ENCODE measurements around the gene FAM222B. TPM values are rescaled to one million over a fixed set of nuclear protein-coding genes. Genes with fewer than 3 reads are reported as not detected.

The FAM222B gene
- total RNA-seq, 1 donor from 2014 or later = 7.1 TPM

DNA sequence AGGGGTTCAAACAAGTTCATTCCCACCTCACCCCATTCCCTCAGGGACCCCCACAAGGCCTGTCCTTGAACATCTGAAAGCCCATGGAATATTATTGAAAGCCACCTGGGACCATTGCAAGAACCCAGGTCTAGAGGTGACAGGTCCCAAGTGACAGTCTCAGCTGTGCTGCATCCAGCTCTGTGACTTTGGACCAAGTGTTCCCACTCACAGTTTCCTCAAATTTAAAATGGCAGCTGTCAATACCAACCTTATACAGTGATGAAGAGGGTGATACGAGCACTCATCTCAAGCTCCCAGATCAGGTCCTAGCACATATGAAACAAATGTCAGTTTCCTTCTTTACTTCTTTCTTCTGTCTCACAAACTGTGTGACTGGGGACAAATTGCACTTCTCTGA, 21.4 kb upstream of the FAM222B start:
- no peak overlapping the region for H3K27ac Mint-ChIP-seq
- H3K4me3 ChIP-seq = no peak overlapping the region
- H3K36me3 ChIP-seq = no peaks in the 10 kb centered on the region
- H3K36me3 Mint-ChIP-seq = peaks cover 7% of the 10 kb centered on the region
- no peaks in the 10 kb centered on the region for H3K9me3 ChIP-seq (ENCODE audit: low read depth)
- H3F3A ChIP-seq (ENCODE audit: low read depth) = no peaks in the 10 kb centered on the region
- H3K4me2 ChIP-seq = no peak overlapping the region
- no peaks in the 10 kb centered on the region for H4K20me1 ChIP-seq (ENCODE audit: low read depth)
- no peak overlapping the region for H3K9ac ChIP-seq
- no peak for TF ChIP-seq EZH2 (IDR thresholded peaks at IDR 0.05)
- TF ChIP-seq, protein P1, sequence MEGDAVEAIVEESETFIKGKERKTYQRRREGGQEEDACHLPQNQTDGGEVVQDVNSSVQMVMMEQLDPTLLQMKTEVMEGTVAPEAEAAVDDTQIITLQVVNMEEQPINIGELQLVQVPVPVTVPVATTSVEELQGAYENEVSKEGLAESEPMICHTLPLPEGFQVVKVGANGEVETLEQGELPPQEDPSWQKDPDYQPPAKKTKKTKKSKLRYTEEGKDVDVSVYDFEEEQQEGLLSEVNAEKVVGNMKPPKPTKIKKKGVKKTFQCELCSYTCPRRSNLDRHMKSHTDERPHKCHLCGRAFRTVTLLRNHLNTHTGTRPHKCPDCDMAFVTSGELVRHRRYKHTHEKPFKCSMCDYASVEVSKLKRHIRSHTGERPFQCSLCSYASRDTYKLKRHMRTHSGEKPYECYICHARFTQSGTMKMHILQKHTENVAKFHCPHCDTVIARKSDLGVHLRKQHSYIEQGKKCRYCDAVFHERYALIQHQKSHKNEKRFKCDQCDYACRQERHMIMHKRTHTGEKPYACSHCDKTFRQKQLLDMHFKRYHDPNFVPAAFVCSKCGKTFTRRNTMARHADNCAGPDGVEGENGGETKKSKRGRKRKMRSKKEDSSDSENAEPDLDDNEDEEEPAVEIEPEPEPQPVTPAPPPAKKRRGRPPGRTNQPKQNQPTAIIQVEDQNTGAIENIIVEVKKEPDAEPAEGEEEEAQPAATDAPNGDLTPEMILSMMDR (IDR thresholded peaks at IDR 0.05) = no peak
- no peak for TF ChIP-seq EZH2phosphoT487 (IDR thresholded peaks at IDR 0.05)
- no peaks in the 10 kb centered on the region for H3K79me2 ChIP-seq (ENCODE audit: low read depth)
- no peaks in the 10 kb centered on the region for H3K9me3 Mint-ChIP-seq
- no peak overlapping the region for H2AFZ ChIP-seq (replicated peaks)
- no peaks in the 10 kb centered on the region for H3K27me3 ChIP-seq
- no peaks in the 10 kb centered on the region for H3K4me1 Mint-ChIP-seq
- no peaks in the 10 kb centered on the region for H3K4me1 ChIP-seq
- DNase-seq (ENCODE audit: low spot score) = no peak
- peaks cover 5% of the 10 kb centered on the region for H3K27me3 Mint-ChIP-seq (ENCODE audit: insufficient read depth, low read depth)
- no peak overlapping the region for H3K27ac ChIP-seq
- no peak overlapping the region for H3K4me3 Mint-ChIP-seq

DNA sequence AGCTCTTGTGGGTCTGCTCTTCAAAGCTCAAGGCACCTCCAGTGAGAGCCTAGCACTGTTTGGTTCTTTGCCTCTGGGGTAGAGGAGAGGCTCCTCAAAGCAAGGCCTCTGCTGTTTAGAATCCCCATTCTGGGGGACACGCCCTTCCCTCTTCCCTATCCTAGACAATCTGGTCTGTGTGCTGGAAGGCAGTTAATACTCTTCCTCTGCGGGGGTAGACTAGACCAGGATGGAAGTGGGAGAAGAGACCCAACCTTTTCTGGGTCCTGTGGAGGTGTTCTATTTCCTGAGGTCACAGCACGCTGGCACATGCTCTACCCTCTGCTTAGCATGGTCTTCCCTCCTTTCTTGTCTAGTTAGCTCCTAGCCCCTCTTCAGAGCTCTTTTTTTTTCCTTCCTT, 20.0 kb upstream of the FAM222B start:
- Histone ChIP-seq H3K9ac (no peak overlapping the region), H3K27ac (no peak overlapping the region), H3K79me2 (ENCODE audit: low read depth) (no peaks in the 10 kb centered on the region), H3F3A (ENCODE audit: low read depth) (no peaks in the 10 kb centered on the region), H3K36me3 (no peaks in the 10 kb centered on the region), H3K27me3 (no peaks in the 10 kb centered on the region), H4K20me1 (ENCODE audit: low read depth) (no peaks in the 10 kb centered on the region), H3K4me3 (no peak overlapping the region), H3K4me1 (no peaks in the 10 kb centered on the region), H3K9me3 (ENCODE audit: low read depth) (no peaks in the 10 kb centered on the region), H3K4me2 (no peak overlapping the region), H2AFZ (replicated peaks) (no peak overlapping the region)
- no peak for DNase-seq (ENCODE audit: low spot score)
- TF ChIP-seq EZH2phosphoT487 (IDR thresholded peaks at IDR 0.05) (no peak), EZH2 (IDR thresholded peaks at IDR 0.05) (no peak)
- TF ChIP-seq, protein P1 (IDR thresholded peaks at IDR 0.05) = no peak
- H3K9me3 Mint-ChIP-seq = no peaks in the 10 kb centered on the region
- no peak overlapping the region for H3K4me3 Mint-ChIP-seq
- H3K4me1 Mint-ChIP-seq = no peaks in the 10 kb centered on the region
- no peak overlapping the region for H3K27ac Mint-ChIP-seq
- peaks cover 4% of the 10 kb centered on the region for H3K27me3 Mint-ChIP-seq (ENCODE audit: insufficient read depth, low read depth)
- peaks cover 15% of the 10 kb centered on the region for H3K36me3 Mint-ChIP-seq

DNA sequence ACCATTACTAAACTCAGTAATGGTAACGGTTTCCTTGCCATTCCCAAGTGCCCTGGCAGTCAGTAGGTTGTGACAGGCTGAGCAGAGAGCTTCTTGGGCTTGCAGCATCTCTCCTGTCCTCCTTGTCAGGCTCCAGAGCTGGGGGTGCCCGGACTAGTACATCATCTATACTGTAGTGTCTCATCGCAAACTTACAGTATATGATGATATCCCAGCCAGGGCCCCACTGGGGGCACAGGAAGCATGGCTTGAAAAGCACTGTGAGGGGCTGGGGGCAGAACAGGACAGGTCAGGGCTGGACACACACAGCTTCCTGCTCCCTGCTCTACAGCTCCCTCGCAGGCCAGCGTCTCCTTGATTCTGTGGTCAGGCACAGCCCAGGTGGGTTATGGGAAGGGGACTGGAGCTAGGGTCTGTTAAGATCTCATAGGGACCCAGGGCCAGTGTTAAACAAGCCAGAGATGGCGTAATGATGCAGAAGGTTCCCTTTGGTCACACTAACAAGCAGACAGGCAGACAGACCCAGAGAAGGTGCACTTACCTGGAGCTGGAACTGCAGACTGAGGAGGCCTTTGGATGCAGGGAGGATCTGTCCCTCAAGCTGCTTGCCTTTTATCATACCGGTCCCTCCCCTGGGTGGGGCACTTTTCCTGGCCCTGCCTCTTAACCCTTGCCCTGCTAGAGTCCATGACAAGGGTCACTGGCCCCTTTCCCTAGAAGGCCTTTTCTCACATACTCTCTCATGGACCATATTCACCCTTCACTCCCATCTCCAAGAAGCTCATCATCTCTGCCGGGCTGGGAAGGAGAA, 19.0 kb upstream of the FAM222B start:
- H4K20me1 ChIP-seq (ENCODE audit: low read depth) = no peaks in the 10 kb centered on the region
- no peak for DNase-seq (ENCODE audit: low spot score)
- no peak overlapping the region for H3K27ac Mint-ChIP-seq

More for the DNA sequence above, 19.0 kb upstream of the FAM222B start:
- peaks cover 15% of the 10 kb centered on the region for H3K36me3 Mint-ChIP-seq
- no peak overlapping the region for H3K4me3 Mint-ChIP-seq
- H3K79me2 ChIP-seq (ENCODE audit: low read depth) = no peaks in the 10 kb centered on the region
- no peaks in the 10 kb centered on the region for H3K9me3 Mint-ChIP-seq
- no peak overlapping the region for H3K4me2 ChIP-seq
- H2AFZ ChIP-seq (replicated peaks) = no peak overlapping the region
- H3K4me1 Mint-ChIP-seq = no peaks in the 10 kb centered on the region
- TF ChIP-seq EZH2phosphoT487 (IDR thresholded peaks at IDR 0.05) (no peak), EZH2 (IDR thresholded peaks at IDR 0.05) (no peak)
- TF ChIP-seq, protein P1 (IDR thresholded peaks at IDR 0.05) = no peak
- H3K36me3 ChIP-seq = no peaks in the 10 kb centered on the region
- peaks cover 2% of the 10 kb centered on the region for H3K27me3 Mint-ChIP-seq (ENCODE audit: insufficient read depth, low read depth)
- no peak overlapping the region for H3K4me3 ChIP-seq
- no peaks in the 10 kb centered on the region for H3F3A ChIP-seq (ENCODE audit: low read depth)
- H3K9me3 ChIP-seq (ENCODE audit: low read depth) = no peaks in the 10 kb centered on the region
- no peak overlapping the region for H3K9ac ChIP-seq
- no peaks in the 10 kb centered on the region for H3K4me1 ChIP-seq
- no peaks in the 10 kb centered on the region for H3K27me3 ChIP-seq
- H3K27ac ChIP-seq = no peak overlapping the region
